PC-3 (cell line): ENCODE results near the gene ADPRHL1. TPM values are rescaled to one million over a fixed set of nuclear protein-coding genes. Genes with fewer than 3 reads are reported as not detected.
"Not testable (repeated sequence)": the region's sequence is repeated elsewhere in the genome, so short reads cannot be mapped to it uniquely, and the experiment has no call there.

Experiments
- ATAC-seq: fragments of 200-7000 bp; cut with Tn5 transposase; 2 replicates; pipeline ENCODE4 v1.9.1; 2020; ENCODE audit warnings: mild to moderate bottlenecking, moderate library complexity
- BruUV-seq: library from RNA; stranded (reverse); fragments of 400-500 nt; replicated peaks from 2 replicates; lab custom pipeline; 2021; lab: Mats Ljungman, UMichigan
- CTCF ChIA-PET: fragments of 300-600 bp; sonication (Branson Sonifier 250); formaldehyde crosslinking; loops from one replicate; lab custom pipeline; 2022; ENCODE audit warnings: antibody characterized with exemption; lab: Charles Lee
- POLR2A ChIA-PET: fragments of 300-600 bp; sonication (Branson Sonifier 250); formaldehyde crosslinking; loops from one replicate; lab custom pipeline; 2022; ENCODE audit warnings: antibody characterized with exemption; ENCODE audit not compliant: unreplicated experiment; lab: Charles Lee
- DNase-seq: peaks from one replicate; pipeline ENCODE4 v3.0.0-alpha.2; 2015
- H2AFZ ChIP-seq: fragments of 300-600 bp; sonication (generic); 2 replicates; pipeline ENCODE4 v1.6.0; 2016; ENCODE audit warnings: antibody characterized with exemption, low read length
- H3F3A ChIP-seq: fragments of 300-600 bp; sonication (generic); one replicate; pipeline ENCODE4 v1.6.0; 2017; ENCODE audit warnings: antibody characterized with exemption, low read length, control low read depth, mild to moderate bottlenecking; ENCODE audit not compliant: unreplicated experiment
- H3K27ac ChIP-seq: fragments of 300-600 bp; sonication (generic); 2 replicates; pipeline ENCODE4 v1.5.1; 2016; ENCODE audit warnings: mild to moderate bottlenecking, low read length
- H3K27me3 ChIP-seq: fragments of 300-600 bp; sonication (generic); 2 replicates; pipeline ENCODE4 v1.6.1; 2016; ENCODE audit warnings: low read length, mixed read lengths
- H3K36me3 ChIP-seq: fragments of 300-600 bp; sonication (generic); 2 replicates; pipeline ENCODE4 v1.6.1; 2016; ENCODE audit warnings: low read depth, mixed run types, low read length, mixed read lengths
- H3K4me1 ChIP-seq: fragments of 300-600 bp; sonication (generic); 2 replicates; pipeline ENCODE4 v1.5.1; 2016; ENCODE audit warnings: low read length; ENCODE audit not compliant: insufficient read depth
- H3K4me2 ChIP-seq: fragments of 300-600 bp; sonication (generic); 2 replicates; pipeline ENCODE4 v1.6.0; 2016; ENCODE audit warnings: low read length
- H3K4me3 ChIP-seq: fragments of 300-600 bp; sonication (generic); 2 replicates; pipeline ENCODE4 v1.5.1; 2016; ENCODE audit warnings: mild to moderate bottlenecking, low read length, mixed read lengths
- H3K79me2 ChIP-seq: fragments of 300-600 bp; sonication (generic); 2 replicates; pipeline ENCODE4 v1.6.1; 2017; ENCODE audit warnings: low read length, mixed read lengths
- H3K9ac ChIP-seq: fragments of 300-600 bp; sonication (generic); 2 replicates; pipeline ENCODE4 v1.6.0; 2016; ENCODE audit warnings: mild to moderate bottlenecking, low read length
- H3K9me2 ChIP-seq: fragments of 300-600 bp; sonication (generic); replicated peaks from 2 replicates; pipeline ENCODE4 v1.6.1; 2016; ENCODE audit warnings: mixed run types, low read length, mixed read lengths
- H3K9me3 ChIP-seq: fragments of 300-600 bp; sonication (generic); 2 replicates; pipeline ENCODE4 v1.6.1; 2016; ENCODE audit warnings: low read length, mixed read lengths
- H4K20me1 ChIP-seq: fragments of 300-600 bp; sonication (generic); 2 replicates; pipeline ENCODE4 v1.6.1; 2016; ENCODE audit warnings: low read length, mixed read lengths
- CTCF ChIP-seq: fragments of 300-600 bp; sonication (generic); conservative IDR thresholded peaks from 2 replicates; pipeline ENCODE4 v1.5.1; 2017; ENCODE audit warnings: antibody characterized with exemption, low read depth, mild to moderate bottlenecking, low read length
- EZH2 ChIP-seq: fragments of 300-600 bp; sonication (generic); IDR thresholded peaks from one replicate; pipeline ENCODE4 v1.6.1; 2017; ENCODE audit warnings: antibody characterized with exemption, mild to moderate bottlenecking, low read length; ENCODE audit not compliant: unreplicated experiment
- EZH2phosphoT487 ChIP-seq: fragments of 300-600 bp; sonication (generic); IDR thresholded peaks from 2 replicates; pipeline ENCODE4 v1.6.1; 2018; ENCODE audit warnings: mild to moderate bottlenecking, antibody characterized with exemption, low read length, borderline replicate concordance
- intact Hi-C: fragments of 100-400 bp; cut with micrococcal nuclease; formaldehyde crosslinking; loops from 2 replicates; pipeline ENCODE4 v1.9.0; 2023
- total RNA-seq: library from RNA; depleted of rRNA; stranded (reverse); fragments of >200 nt; gene quantifications from 2 replicates; pipeline ENCODE4 v1.2.3, GENCODE V29; 2014

Gene ADPRHL1
- total RNA-seq, 1 experiment from 2014 or later: 10.3 TPM

- no peak for DNase-seq
- TF ChIP-seq EZH2phosphoT487 (no peak), CTCF (no peak), EZH2 (no peak)
- Histone ChIP-seq H4K20me1 (no peaks in the 10 kb centered on the region), H3F3A (no peaks in the 10 kb centered on the region), H3K27me3 (no peaks in the 10 kb centered on the region), H3K9ac (no peak overlapping the region), H3K4me3 (no peak overlapping the region), H2AFZ (no peak overlapping the region), H3K27ac (no peak overlapping the region), H3K4me2 (no peak overlapping the region), H3K9me2 (no peaks in the 10 kb centered on the region), H3K79me2 (no peaks in the 10 kb centered on the region), H3K4me1 (no peaks in the 10 kb centered on the region), H3K9me3 (no peaks in the 10 kb centered on the region), H3K36me3 (no peaks in the 10 kb centered on the region)
- POLR2A ChIA-PET: no interaction called here
- no TSS peak for BruUV-seq
- intact Hi-C loops: no loop called here
- CTCF ChIA-PET: no interaction called here
- no peak for ATAC-seq
Measured at GRCh38 chr13:113383089-113383488, 70.2 kb downstream of the ADPRHL1 start.

- CTCF ChIA-PET, POLR2A ChIA-PET: not testable (repeated sequence)
Measured at GRCh38 chr13:113382542-113382941, 70.7 kb downstream of the ADPRHL1 start.

GRCh38 chr13:113378825-113379224, 74.5 kb downstream of the ADPRHL1 start:
- ChIA-PET CTCF (no interaction called here), POLR2A (no interaction called here)
- H3K9ac ChIP-seq: no peak overlapping the region
- H3K27me3 ChIP-seq: no peaks in the 10 kb centered on the region
- no peaks in the 10 kb centered on the region for H3K36me3 ChIP-seq
- intact Hi-C loops: no loop called here
- H3F3A ChIP-seq: no peaks in the 10 kb centered on the region
- no peaks in the 10 kb centered on the region for H4K20me1 ChIP-seq
- no peaks in the 10 kb centered on the region for H3K79me2 ChIP-seq
- H3K27ac ChIP-seq: no peak overlapping the region
- no peak overlapping the region for H3K4me3 ChIP-seq
- H2AFZ ChIP-seq: no peak overlapping the region
- H3K4me2 ChIP-seq: no peak overlapping the region
- DNase-seq (no peak), ATAC-seq (no peak)
- no peaks in the 10 kb centered on the region for H3K9me2 ChIP-seq
- no peaks in the 10 kb centered on the region for H3K9me3 ChIP-seq
- BruUV-seq: no TSS peak
- H3K4me1 ChIP-seq: no peaks in the 10 kb centered on the region
- TF ChIP-seq EZH2phosphoT487 (no peak), EZH2 (no peak), CTCF (no peak)

More at GRCh38 chr13:113382542-113382941, 70.7 kb downstream of the ADPRHL1 start:
- H3K4me1 ChIP-seq, H3K9me2 ChIP-seq, H3K36me3 ChIP-seq, H3K79me2 ChIP-seq, H2AFZ ChIP-seq, intact Hi-C loops, H3K27me3 ChIP-seq, DNase-seq, H3K9me3 ChIP-seq, H3K4me2 ChIP-seq, H3K9ac ChIP-seq, ATAC-seq, H4K20me1 ChIP-seq, H3F3A ChIP-seq, BruUV-seq, H3K27ac ChIP-seq, H3K4me3 ChIP-seq: not testable (repeated sequence)
